MM.1S (cell line): ENCODE measurements around the gene CRYBG3.

Experiments used
- DNase-seq: peaks from one replicate; pipeline ENCODE4 v3.0.0-alpha.2; 2015
- H2AFZ ChIP-seq: fragments of 300-600 bp; sonication (generic); 2 replicates; pipeline ENCODE4 v1.6.0; 2016; ENCODE audit warnings: antibody characterized with exemption, low read length
- H3F3A ChIP-seq: fragments of 300-600 bp; sonication (generic); 2 replicates; pipeline ENCODE4 v1.6.1; 2016; ENCODE audit warnings: mild to moderate bottlenecking, antibody characterized with exemption, low read length, moderate library complexity, mixed read lengths; ENCODE audit not compliant: insufficient read depth
- H3K27ac ChIP-seq: fragments of 300-600 bp; sonication (generic); 2 replicates; pipeline ENCODE4 v1.5.1; 2016; ENCODE audit warnings: mild to moderate bottlenecking, low read length
- H3K27me3 ChIP-seq: fragments of 300-600 bp; sonication (generic); replicated peaks from 2 replicates; pipeline ENCODE4 v1.6.0; 2016; ENCODE audit warnings: low read length; ENCODE audit not compliant: insufficient read depth
- H3K36me3 ChIP-seq: fragments of 300-600 bp; sonication (generic); replicated peaks from 2 replicates; pipeline ENCODE4 v1.6.1; 2016; ENCODE audit warnings: mild to moderate bottlenecking, low read length, mixed read lengths; ENCODE audit not compliant: insufficient read depth
- H3K4me1 ChIP-seq: fragments of 300-600 bp; sonication (generic); 2 replicates; pipeline ENCODE4 v1.6.1; 2016; ENCODE audit warnings: low read length, mixed read lengths
- H3K4me2 ChIP-seq: fragments of 300-600 bp; sonication (generic); 2 replicates; pipeline ENCODE4 v1.6.0; 2016; ENCODE audit warnings: low read depth, low read length
- H3K4me3 ChIP-seq: fragments of 300-600 bp; sonication (generic); 2 replicates; pipeline ENCODE4 v1.5.1; 2016; ENCODE audit warnings: low read length, mixed read lengths
- H3K79me2 ChIP-seq: fragments of 300-600 bp; sonication (generic); 2 replicates; pipeline ENCODE4 v1.6.1; 2016; ENCODE audit warnings: mixed run types, low read length, mixed read lengths
- H3K9ac ChIP-seq: fragments of 300-600 bp; sonication (generic); 2 replicates; pipeline ENCODE4 v1.6.1; 2016; ENCODE audit warnings: low read length, mixed read lengths
- H3K9me2 ChIP-seq: fragments of 300-600 bp; sonication (generic); replicated peaks from 2 replicates; pipeline ENCODE4 v1.6.1; 2016; ENCODE audit warnings: mild to moderate bottlenecking, low read length, mixed read lengths; ENCODE audit not compliant: insufficient read depth
- H3K9me3 ChIP-seq: fragments of 300-600 bp; sonication (generic); replicated peaks from 2 replicates; pipeline ENCODE4 v1.6.1; 2016; ENCODE audit warnings: mild to moderate bottlenecking, low read length, mixed read lengths; ENCODE audit not compliant: insufficient read depth
- H4K20me1 ChIP-seq: fragments of 300-600 bp; sonication (generic); 2 replicates; pipeline ENCODE4 v1.6.1; 2016; ENCODE audit warnings: mild to moderate bottlenecking, low read length, moderate library complexity, mixed read lengths; ENCODE audit not compliant: insufficient read depth
- CTCF ChIP-seq: fragments of 300-600 bp; sonication (generic); IDR thresholded peaks from 2 replicates; pipeline ENCODE4 v1.5.1; 2016; ENCODE audit warnings: antibody characterized with exemption, low read length, mixed read lengths
- EZH2 ChIP-seq: fragments of 300-600 bp; sonication (generic); optimal IDR thresholded peaks from 2 replicates; pipeline ENCODE3; 2017; ENCODE audit warnings: low read depth, mild to moderate bottlenecking, antibody characterized with exemption, low read length, mixed read lengths
- EZH2phosphoT487 ChIP-seq: fragments of 300-600 bp; sonication (generic); IDR thresholded peaks from 2 replicates; pipeline ENCODE4 v1.6.1; 2018; ENCODE audit warnings: antibody characterized with exemption, low read length

Gene CRYBG3

DNA sequence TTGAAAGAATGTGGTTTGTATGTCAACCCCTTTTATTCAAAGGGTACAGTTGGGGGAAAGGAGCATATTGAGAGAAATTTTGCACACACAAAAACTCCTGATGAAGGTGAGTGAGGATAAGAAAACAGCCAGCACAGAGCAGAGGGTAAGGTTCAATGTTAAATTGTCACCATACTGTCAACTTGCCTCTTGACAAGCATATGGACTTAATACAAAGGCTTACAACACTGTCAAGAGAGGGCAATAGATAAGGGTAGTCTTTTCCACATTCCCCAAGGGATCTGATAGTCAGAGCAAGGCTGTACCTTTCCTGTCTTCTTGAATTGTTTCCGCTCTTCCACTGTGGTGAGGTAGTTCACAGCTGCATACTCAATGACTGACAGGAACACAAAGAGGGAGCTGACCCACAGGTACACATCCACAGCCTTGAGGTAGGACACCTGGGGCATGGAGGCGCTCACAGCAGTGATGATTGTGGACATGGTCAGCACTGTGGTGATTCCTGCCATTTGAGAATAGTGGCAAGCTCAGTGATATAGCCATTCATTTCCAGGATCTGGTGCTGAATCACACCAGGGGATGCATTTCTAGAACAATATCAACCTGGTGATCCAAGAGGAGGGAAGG lies 170.8 kb downstream of the CRYBG3 start:
- no peak for DNase-seq
- Histone ChIP-seq H2AFZ (no peak overlapping the region), H3K27ac (no peak overlapping the region), H4K20me1 (no peaks in the 10 kb centered on the region), H3K79me2 (no peaks in the 10 kb centered on the region), H3F3A (no peaks in the 10 kb centered on the region), H3K9ac (no peak overlapping the region), H3K4me1 (peaks cover 15% of the 10 kb centered on the region), H3K9me2 (no peaks in the 10 kb centered on the region), H3K4me3 (no peak overlapping the region), H3K36me3 (no peaks in the 10 kb centered on the region), H3K27me3 (no peaks in the 10 kb centered on the region), H3K4me2 (no peak overlapping the region), H3K9me3 (no peaks in the 10 kb centered on the region)
- TF ChIP-seq EZH2phosphoT487 (no peak), EZH2 (no peak), CTCF (no peak)

DNA sequence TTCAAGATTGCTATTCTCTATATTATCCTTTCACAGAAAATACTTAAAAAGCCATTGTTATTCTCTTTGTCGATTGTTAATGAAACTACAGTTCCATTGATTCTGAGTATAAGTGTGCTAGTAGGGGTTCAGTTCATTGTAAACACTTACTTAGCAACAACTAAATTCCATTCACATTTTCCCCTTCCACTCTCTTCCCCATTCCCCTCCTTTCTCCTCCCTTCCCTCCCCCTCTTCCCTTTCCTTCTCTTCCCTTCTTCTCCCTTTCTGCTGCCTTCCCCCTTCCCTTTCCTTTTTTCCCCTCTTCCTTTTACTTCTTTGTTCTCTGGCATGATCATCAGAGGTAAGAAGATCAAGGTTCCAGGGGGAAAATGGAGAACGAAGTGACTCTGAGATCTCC lies 171.7 kb downstream of the CRYBG3 start:
- no peak overlapping the region for H3K4me3 ChIP-seq
- H3K27ac ChIP-seq: no peak overlapping the region
- H3F3A ChIP-seq: no peaks in the 10 kb centered on the region
- H3K27me3 ChIP-seq: no peaks in the 10 kb centered on the region
- H3K36me3 ChIP-seq: no peaks in the 10 kb centered on the region
- H3K9ac ChIP-seq: no peak overlapping the region
- DNase-seq: no peak
- TF ChIP-seq EZH2 (no peak), CTCF (no peak), EZH2phosphoT487 (no peak)
- no peaks in the 10 kb centered on the region for H3K79me2 ChIP-seq
- H3K9me2 ChIP-seq: no peaks in the 10 kb centered on the region
- no peak overlapping the region for H3K4me2 ChIP-seq
- H4K20me1 ChIP-seq: no peaks in the 10 kb centered on the region
- H2AFZ ChIP-seq: no peak overlapping the region
- peaks cover 15% of the 10 kb centered on the region for H3K4me1 ChIP-seq
- no peaks in the 10 kb centered on the region for H3K9me3 ChIP-seq

DNA sequence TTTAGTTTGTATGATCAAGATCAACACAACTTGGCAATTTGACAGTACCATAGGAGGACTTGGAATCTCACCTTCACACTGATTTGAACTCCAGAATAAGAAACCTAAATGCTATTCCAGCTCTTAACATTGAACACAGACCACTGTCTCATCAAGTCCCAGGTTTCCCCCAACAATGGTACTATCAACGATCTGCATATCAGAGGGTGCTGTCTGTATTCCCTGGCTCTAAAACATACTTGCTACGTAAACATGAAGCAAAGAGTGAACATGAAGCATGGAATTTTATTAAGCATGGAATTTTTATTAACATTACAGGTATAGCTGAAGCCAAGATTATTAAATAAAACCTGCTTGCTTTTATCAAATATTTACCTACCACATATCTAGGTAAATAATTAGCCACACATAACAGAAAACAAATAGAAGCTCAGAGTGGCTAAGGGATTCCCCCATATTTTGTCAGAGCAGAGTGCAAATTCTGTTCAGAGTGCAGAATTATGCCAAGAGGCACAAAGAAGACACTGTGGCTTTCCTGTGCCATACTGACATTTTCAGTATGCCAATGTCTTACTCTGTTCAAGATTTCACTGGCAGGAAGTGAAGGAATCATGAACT lies 172.6 kb downstream of the CRYBG3 start:
- no peak for DNase-seq
- Histone ChIP-seq H3K4me1 (peaks cover 15% of the 10 kb centered on the region), H3K9me3 (no peaks in the 10 kb centered on the region), H3K4me2 (no peak overlapping the region), H3K27me3 (no peaks in the 10 kb centered on the region), H4K20me1 (no peaks in the 10 kb centered on the region), H3K9me2 (no peaks in the 10 kb centered on the region), H3K4me3 (no peak overlapping the region), H3F3A (no peaks in the 10 kb centered on the region), H3K9ac (no peak overlapping the region), H2AFZ (no peak overlapping the region), H3K79me2 (no peaks in the 10 kb centered on the region), H3K36me3 (no peaks in the 10 kb centered on the region), H3K27ac (no peak overlapping the region)
- TF ChIP-seq CTCF (no peak), EZH2 (no peak), EZH2phosphoT487 (no peak)
